Activated gamma-delta T cell treated with anti-CD3 and anti-CD28 coated beads, Interleukin-2, amount 50 U/mL, for 16 hours (primary cell): ENCODE measurements around the gene CYFIP1.

Experiments used
- DNase-seq: peaks from one replicate; pipeline ENCODE4 v3.0.0-alpha.2; 2020; ENCODE audit warnings: low read depth

Gene CYFIP1

DNA sequence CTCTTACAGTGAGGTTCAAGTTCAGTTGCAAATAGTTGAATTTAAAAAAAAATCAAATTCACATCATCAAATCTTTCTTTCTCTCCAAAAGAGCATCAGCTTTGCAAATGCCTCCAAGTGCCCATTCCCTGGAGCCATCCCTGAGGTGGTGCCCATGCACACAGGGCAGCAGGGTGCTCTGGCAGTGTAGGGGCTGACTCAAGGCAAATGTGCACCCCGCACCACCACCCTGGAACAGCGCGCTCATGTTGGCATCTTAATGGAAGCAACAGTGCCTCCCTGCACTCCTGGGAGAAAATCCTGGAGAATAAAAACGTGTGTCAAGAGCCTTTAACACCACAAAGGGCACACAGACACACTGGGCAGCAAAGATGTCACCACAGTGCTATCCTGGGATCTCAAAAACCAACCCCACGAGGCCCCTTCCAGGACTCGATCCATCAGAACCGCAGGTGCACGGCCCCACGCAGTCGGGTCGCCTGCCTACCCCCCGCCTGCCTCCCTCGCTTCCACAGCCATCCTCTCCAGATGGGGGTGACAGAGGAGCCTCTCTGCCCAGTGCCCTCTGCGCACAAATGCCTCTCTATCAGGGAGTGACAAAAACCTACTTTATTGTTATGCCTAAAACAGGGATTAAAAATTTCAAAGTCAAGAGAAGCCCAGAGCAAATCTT lies 90.9 kb downstream of the CYFIP1 start:
- DNase-seq = no peak

- DNase-seq = no peak
Observed at GRCh38 chr15:22888120-22888859, 91.9 kb downstream of the CYFIP1 start.

GRCh38 chr15:22887157-22887951 lies 92.8 kb downstream of the CYFIP1 start:
- DNase-seq = no peak

DNA sequence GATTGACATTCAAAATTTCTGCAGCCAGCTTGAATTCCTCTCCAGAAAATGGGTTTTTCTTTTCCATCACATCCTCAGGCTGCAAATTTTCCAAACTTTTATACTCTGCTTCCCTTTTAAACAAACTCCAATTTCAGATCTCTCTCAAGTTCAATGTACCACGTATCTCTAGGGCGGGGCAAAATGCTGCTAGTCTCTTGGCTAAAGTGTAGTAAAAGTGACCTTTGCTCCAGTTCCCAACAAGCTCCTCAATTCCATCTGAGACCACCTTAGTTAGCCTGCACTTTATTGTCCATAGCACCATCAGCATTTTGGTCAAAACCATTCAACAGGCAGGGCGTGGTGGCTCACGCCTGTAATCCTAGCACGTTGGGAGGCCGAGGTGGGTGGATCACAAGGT lies 95.0 kb downstream of the CYFIP1 start:
- DNase-seq = no peak

GRCh38 chr15:22884344-22884743 lies 95.8 kb downstream of the CYFIP1 start:
- DNase-seq = no peak

GRCh38 chr15:22883196-22883595 lies 97.0 kb downstream of the CYFIP1 start:
- DNase-seq = no peak

- no peak for DNase-seq
Observed at GRCh38 chr15:22881739-22882440, 98.3 kb downstream of the CYFIP1 start.

- no peak for DNase-seq
Observed at GRCh38 chr15:22880981-22881738, 99.0 kb downstream of the CYFIP1 start.

DNA sequence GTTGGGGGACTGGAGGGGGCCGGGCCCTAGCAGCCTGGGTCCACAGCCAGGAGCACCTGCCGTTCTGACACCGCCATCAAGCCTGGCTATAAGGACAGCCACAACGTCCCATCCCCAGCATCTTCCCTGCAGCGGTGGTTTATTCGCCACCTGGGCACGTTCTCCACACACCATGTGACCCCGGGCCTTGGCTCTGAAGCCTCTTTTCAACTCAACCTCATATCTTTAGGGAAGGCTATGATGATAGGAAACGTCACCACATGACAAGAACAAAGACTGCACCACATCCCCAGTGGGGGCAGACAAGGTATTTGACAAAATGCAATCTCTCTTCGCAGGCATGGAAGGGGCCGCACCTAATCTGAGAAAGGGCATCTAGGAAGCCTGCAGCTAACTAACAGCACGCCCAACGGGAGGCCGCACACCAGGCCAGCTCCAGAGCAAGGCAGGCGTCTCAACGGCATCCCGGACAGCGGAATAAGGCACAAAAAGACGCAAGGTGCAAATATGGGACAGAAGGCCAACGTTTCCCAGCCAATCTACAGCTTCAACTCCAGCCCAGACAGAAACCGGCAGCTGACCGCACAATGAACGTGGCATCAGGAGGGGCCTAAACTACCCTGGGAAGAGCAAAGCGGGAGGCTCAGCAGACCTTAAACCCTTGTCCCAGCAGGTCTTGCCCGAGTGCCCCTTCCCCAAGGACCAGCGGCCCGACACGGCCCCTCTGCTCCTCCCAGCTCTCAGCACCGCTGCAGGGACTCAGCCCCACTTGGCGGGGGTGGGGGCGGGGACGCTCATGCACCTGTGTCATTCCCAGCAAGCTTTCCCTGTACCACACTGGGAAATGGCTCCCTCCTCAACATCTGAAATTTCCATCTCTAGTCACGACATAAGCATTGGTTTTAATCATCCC lies 99.8 kb downstream of the CYFIP1 start:
- DNase-seq = no peak

DNA sequence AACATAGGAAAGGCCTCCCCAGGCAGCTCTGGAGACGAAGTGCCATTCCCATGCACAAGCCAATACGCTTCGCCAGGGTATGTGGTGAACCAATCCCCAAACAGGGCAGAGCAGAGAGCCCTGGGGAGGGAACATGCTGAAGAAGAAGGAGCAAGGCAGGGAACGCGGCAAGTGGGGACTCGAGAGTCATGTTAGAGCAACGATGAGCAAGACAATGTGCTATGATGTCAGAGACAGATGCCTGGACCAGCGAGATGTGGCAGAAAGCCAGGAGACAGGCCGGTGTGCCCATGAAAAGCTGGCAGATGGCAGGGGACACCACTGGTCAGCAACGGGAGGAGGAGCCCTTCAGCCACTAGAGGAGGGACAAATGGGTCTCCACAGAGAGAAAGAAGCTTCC lies 102.1 kb downstream of the CYFIP1 start:
- DNase-seq = no peak

- no peak for DNase-seq
Observed at GRCh38 chr15:22877607-22878006, 102.6 kb downstream of the CYFIP1 start.

DNA sequence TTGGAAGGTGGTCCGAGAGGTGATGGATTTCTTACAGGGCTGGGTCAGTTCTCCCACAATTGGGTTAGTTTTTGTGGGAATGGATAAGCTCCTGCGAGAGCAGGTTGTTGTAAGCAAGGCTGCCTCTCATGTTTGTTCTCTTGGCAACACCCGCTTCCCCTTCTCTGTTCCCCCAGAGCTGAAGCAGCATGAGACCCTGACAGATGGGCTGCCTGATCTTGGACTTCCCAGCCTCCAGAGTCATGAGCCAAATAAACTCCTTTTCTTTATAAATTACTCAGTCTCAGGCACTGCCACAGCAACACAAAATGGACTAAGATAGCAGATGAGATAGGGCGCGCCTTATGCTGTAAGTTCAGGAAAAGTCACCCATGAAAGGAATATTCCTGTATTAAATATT lies 103.1 kb downstream of the CYFIP1 start:
- DNase-seq = no peak

GRCh38 chr15:22874966-22875365 lies 105.2 kb downstream of the CYFIP1 start:
- no peak for DNase-seq

DNA sequence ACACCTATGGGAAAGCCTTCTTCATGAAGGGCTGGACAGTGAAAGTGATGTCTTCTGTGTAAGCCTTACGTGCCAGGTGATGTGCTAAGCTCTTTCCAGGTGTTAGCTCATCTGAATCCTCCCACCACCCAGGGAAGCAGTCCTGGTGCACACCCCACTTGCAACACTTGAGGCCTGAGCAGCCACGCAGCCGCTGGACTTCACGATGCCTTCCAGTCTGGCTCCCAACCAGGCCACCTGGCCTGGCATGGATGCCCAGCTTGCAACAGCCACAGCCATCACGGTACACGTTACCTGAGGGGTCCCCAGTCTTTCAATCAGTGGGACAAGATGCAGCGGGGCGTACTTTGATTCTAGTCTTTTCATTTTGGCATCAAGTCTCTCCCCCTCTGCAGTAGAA lies 105.9 kb downstream of the CYFIP1 start:
- DNase-seq = no peak

DNA sequence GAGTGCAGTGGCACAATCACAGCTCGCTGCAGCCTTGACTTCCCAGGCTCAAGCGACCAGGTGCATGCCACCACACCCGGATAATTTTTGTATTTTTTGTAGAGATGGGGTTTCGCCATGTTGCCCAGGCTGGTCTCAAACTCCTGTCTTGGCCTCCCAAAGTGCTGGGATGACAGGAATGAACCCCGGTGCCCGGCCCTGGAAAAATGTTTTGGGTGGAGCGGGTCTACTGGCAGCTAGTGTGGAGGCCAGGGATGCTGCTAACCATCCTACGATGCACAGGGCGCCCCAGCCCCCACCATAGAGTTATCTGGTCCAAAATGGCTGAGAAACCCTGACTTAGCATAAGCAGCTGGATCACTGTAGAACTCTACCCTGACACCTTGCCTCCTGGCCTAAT lies 106.3 kb downstream of the CYFIP1 start:
- no peak for DNase-seq

GRCh38 chr15:22872936-22873701 lies 107.0 kb downstream of the CYFIP1 start:
- no peak for DNase-seq

DNA sequence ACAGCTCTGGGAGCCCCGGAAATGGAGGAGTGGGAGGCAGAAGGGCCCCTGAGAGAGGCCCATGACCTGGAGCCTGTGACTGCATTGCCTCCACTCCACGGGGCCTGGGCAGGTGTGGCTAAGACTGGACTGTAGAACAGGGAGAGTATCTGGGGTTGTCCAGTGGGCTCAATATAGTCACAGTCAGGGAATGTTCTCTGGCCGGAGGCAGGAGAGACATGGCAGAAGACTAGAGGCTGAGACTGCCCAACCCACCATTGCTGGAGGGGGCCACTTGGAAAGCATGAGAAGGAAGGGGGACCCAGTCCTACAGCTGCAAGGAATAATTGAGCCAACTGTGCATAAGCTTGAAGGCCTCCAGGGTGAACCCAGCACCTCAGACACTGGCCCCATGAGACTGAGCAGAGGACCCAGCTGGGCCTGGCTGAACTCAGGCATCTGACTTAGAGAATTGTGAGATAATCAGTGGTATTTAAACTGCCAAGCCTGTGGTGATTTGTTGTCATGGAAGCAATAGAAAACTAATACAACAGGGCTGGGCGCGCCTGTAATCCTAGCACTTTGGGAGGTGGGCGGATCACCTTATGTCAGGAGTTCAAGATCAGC lies 108.6 kb downstream of the CYFIP1 start:
- DNase-seq = no peak

DNA sequence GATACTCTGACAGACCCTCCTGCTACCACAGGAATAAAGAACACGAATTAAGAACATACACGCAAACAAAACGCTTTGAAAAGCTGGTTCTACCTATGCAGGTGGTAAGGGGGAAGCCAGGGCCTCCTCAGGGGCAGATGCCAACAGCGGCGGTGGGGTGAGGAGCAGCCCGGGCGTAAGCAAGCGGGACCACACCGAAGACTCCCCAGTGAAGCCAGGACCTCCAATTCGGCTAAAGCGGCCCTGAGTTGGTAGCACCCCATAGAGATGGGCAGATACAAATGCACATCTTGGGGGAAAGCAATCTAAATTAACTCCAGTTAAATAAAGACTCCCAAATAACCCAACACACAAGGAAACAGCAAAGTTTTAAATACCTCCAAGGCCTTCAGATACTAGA lies 109.3 kb downstream of the CYFIP1 start:
- DNase-seq = no peak

GRCh38 chr15:22869856-22870255 lies 110.3 kb downstream of the CYFIP1 start:
- no peak for DNase-seq
